MM.1S (cell line): ENCODE results near the gene CDCA5.
A peak's percentile ranks its signal among the peaks of the same experiment; 100 is the strongest.

Source experiments
- DNase-seq: peaks from one replicate; pipeline ENCODE4 v3.0.0-alpha.2; 2015
- H2AFZ ChIP-seq: fragments of 300-600 bp; sonication (generic); 2 replicates; pipeline ENCODE4 v1.6.0; 2016; ENCODE audit warnings: antibody characterized with exemption, low read length
- H3F3A ChIP-seq: fragments of 300-600 bp; sonication (generic); 2 replicates; pipeline ENCODE4 v1.6.1; 2016; ENCODE audit warnings: mild to moderate bottlenecking, antibody characterized with exemption, low read length, moderate library complexity, mixed read lengths; ENCODE audit not compliant: insufficient read depth
- H3K27ac ChIP-seq: fragments of 300-600 bp; sonication (generic); 2 replicates; pipeline ENCODE4 v1.5.1; 2016; ENCODE audit warnings: mild to moderate bottlenecking, low read length
- H3K27me3 ChIP-seq: fragments of 300-600 bp; sonication (generic); replicated peaks from 2 replicates; pipeline ENCODE4 v1.6.0; 2016; ENCODE audit warnings: low read length; ENCODE audit not compliant: insufficient read depth
- H3K36me3 ChIP-seq: fragments of 300-600 bp; sonication (generic); replicated peaks from 2 replicates; pipeline ENCODE4 v1.6.1; 2016; ENCODE audit warnings: mild to moderate bottlenecking, low read length, mixed read lengths; ENCODE audit not compliant: insufficient read depth
- H3K4me1 ChIP-seq: fragments of 300-600 bp; sonication (generic); 2 replicates; pipeline ENCODE4 v1.6.1; 2016; ENCODE audit warnings: low read length, mixed read lengths
- H3K4me2 ChIP-seq: fragments of 300-600 bp; sonication (generic); 2 replicates; pipeline ENCODE4 v1.6.0; 2016; ENCODE audit warnings: low read depth, low read length
- H3K4me3 ChIP-seq: fragments of 300-600 bp; sonication (generic); 2 replicates; pipeline ENCODE4 v1.5.1; 2016; ENCODE audit warnings: low read length, mixed read lengths
- H3K79me2 ChIP-seq: fragments of 300-600 bp; sonication (generic); 2 replicates; pipeline ENCODE4 v1.6.1; 2016; ENCODE audit warnings: mixed run types, low read length, mixed read lengths
- H3K9ac ChIP-seq: fragments of 300-600 bp; sonication (generic); 2 replicates; pipeline ENCODE4 v1.6.1; 2016; ENCODE audit warnings: low read length, mixed read lengths
- H3K9me2 ChIP-seq: fragments of 300-600 bp; sonication (generic); replicated peaks from 2 replicates; pipeline ENCODE4 v1.6.1; 2016; ENCODE audit warnings: mild to moderate bottlenecking, low read length, mixed read lengths; ENCODE audit not compliant: insufficient read depth
- H3K9me3 ChIP-seq: fragments of 300-600 bp; sonication (generic); replicated peaks from 2 replicates; pipeline ENCODE4 v1.6.1; 2016; ENCODE audit warnings: mild to moderate bottlenecking, low read length, mixed read lengths; ENCODE audit not compliant: insufficient read depth
- H4K20me1 ChIP-seq: fragments of 300-600 bp; sonication (generic); 2 replicates; pipeline ENCODE4 v1.6.1; 2016; ENCODE audit warnings: mild to moderate bottlenecking, low read length, moderate library complexity, mixed read lengths; ENCODE audit not compliant: insufficient read depth
- EZH2 ChIP-seq: fragments of 300-600 bp; sonication (generic); optimal IDR thresholded peaks from 2 replicates; pipeline ENCODE3; 2017; ENCODE audit warnings: low read depth, mild to moderate bottlenecking, antibody characterized with exemption, low read length, mixed read lengths
- EZH2phosphoT487 ChIP-seq: fragments of 300-600 bp; sonication (generic); IDR thresholded peaks from 2 replicates; pipeline ENCODE4 v1.6.1; 2018; ENCODE audit warnings: antibody characterized with exemption, low read length
- TF ChIP-seq, protein P1 (sequence below): fragments of 300-600 bp; sonication (generic); IDR thresholded peaks from 2 replicates; pipeline ENCODE4 v1.5.1; 2016; ENCODE audit warnings: antibody characterized with exemption, low read length, mixed read lengths

Gene CDCA5

DNA sequence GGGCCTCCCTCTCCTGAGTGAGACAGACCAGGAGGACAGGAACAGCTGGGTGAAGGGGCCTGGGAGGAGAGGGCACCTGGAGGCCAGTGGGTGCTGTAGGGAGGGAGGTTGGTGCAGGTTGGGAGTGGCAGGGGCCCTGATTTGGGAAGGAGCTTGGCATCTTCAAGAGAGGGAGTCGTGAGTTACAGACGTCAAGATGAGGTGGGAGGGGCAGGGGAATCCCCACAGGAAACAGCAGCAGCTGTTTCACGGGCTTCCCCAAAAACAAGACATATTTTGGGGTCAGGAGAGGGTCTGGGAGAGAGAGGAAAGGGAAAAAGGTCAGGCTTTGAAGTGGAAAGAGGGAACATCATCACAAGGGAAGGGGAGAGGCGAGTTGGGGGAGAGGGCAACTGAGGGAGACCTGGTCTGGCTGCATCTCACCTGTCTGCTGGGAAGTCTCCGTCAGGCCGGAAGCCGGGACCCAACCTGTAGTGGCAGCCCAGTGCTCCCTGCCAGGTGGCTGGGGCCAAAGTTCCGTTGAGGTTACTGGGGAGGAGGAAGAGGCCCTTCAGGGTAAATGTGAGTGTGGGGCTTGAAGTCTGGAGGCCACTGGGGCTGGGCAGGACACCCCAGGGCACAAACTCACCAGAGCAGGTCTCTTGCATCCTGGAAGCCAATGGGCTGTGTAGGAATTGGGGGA is 29.9 kb downstream of the CDCA5 start:
- TF ChIP-seq, protein P1, sequence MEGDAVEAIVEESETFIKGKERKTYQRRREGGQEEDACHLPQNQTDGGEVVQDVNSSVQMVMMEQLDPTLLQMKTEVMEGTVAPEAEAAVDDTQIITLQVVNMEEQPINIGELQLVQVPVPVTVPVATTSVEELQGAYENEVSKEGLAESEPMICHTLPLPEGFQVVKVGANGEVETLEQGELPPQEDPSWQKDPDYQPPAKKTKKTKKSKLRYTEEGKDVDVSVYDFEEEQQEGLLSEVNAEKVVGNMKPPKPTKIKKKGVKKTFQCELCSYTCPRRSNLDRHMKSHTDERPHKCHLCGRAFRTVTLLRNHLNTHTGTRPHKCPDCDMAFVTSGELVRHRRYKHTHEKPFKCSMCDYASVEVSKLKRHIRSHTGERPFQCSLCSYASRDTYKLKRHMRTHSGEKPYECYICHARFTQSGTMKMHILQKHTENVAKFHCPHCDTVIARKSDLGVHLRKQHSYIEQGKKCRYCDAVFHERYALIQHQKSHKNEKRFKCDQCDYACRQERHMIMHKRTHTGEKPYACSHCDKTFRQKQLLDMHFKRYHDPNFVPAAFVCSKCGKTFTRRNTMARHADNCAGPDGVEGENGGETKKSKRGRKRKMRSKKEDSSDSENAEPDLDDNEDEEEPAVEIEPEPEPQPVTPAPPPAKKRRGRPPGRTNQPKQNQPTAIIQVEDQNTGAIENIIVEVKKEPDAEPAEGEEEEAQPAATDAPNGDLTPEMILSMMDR: no peak
- no peak for TF ChIP-seq EZH2phosphoT487
- no peak for TF ChIP-seq EZH2

GRCh38 chr11:65051398-65051858 is 32.4 kb downstream of the CDCA5 start:
- peaks cover 13% of the 10 kb centered on the region for H3F3A ChIP-seq
- no peak overlapping the region for H3K9ac ChIP-seq
- DNase-seq: no peak
- H4K20me1 ChIP-seq: no peaks in the 10 kb centered on the region
- peak overlapping the region; percentile 41; the same call in 1 of the 2 replicates for H3K4me2 ChIP-seq
- no peaks in the 10 kb centered on the region for H3K79me2 ChIP-seq
- no peaks in the 10 kb centered on the region for H3K9me2 ChIP-seq
- H3K27me3 ChIP-seq: no peaks in the 10 kb centered on the region
- TF ChIP-seq EZH2phosphoT487: no peak
- TF ChIP-seq, protein P1: no peak
- peaks cover 22% of the 10 kb centered on the region for H3K4me1 ChIP-seq
- H3K27ac ChIP-seq: peak overlapping the region; percentile 22; the same call in 1 of the 2 replicates
- H2AFZ ChIP-seq: no peak overlapping the region
- H3K36me3 ChIP-seq: no peaks in the 10 kb centered on the region
- H3K4me3 ChIP-seq: no peak overlapping the region
- no peaks in the 10 kb centered on the region for H3K9me3 ChIP-seq

More for the DNA sequence above, 29.9 kb downstream of the CDCA5 start:
- Histone ChIP-seq H3K9ac (no peak overlapping the region), H3K9me3 (no peaks in the 10 kb centered on the region), H3K9me2 (no peaks in the 10 kb centered on the region), H3F3A (peaks cover 12% of the 10 kb centered on the region), H2AFZ (no peak overlapping the region), H4K20me1 (no peaks in the 10 kb centered on the region), H3K4me3 (no peak overlapping the region), H3K27me3 (no peaks in the 10 kb centered on the region), H3K4me2 (peak overlapping the region; percentile 7; the same call in 1 of the 2 replicates), H3K4me1 (peaks cover 22% of the 10 kb centered on the region), H3K79me2 (no peaks in the 10 kb centered on the region), H3K36me3 (no peaks in the 10 kb centered on the region), H3K27ac (no peak overlapping the region)
- DNase-seq: no peak

DNA sequence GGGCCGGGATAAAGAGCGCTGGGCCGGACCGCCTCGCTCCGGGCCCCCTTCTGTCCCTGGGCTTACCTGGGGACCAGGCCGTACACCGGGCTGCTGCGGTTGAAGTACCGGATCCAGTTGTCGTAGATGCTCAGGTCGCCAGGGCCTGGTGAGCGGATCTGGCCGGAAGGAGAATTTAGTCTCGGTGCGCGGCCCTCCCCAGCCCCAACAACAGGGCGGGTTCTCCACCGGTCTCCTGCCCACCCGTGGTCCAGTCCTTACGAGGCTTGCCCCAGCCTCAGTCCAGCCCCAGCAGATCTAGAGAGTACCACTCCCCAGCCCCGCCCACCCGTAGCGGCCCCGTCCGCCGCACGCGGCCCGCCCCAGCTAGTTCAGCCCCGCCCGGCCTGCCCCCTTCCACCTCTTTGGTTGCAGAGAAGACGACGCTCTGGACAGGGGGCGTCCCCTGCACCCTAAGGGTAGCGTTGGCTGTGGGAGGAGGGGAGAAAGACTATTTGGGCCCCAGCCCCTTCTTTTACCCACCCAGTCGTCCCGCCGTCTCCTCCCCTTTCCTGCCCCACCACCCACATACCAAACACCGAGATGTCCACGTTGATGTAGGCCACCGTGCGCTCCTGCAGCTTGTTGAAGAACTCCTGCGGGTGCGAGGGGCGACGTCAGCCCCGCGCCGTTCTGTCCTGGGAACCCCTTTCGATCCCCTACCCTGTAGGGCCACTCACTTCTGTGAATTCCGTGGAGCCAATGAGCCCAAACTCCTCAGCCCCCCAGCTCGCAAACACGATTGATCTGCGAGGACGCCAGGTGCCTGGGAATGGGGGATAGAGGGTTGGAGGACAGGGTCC is 36.0 kb downstream of the CDCA5 start:
- peaks cover 30% of the 10 kb centered on the region for H3K79me2 ChIP-seq
- no peak for DNase-seq
- no peak overlapping the region for H3K9ac ChIP-seq
- H3K9me2 ChIP-seq: no peaks in the 10 kb centered on the region
- TF ChIP-seq EZH2phosphoT487 (no peak), EZH2 (no peak)
- TF ChIP-seq, protein P1: no peak
- H4K20me1 ChIP-seq: no peaks in the 10 kb centered on the region
- H3F3A ChIP-seq: peaks cover 8% of the 10 kb centered on the region
- no peak overlapping the region for H3K4me2 ChIP-seq
- no peak overlapping the region for H3K4me3 ChIP-seq
- no peaks in the 10 kb centered on the region for H3K9me3 ChIP-seq
- H2AFZ ChIP-seq: no peak overlapping the region
- no peaks in the 10 kb centered on the region for H3K27me3 ChIP-seq
- H3K36me3 ChIP-seq: no peaks in the 10 kb centered on the region
- H3K27ac ChIP-seq: no peak overlapping the region
- peaks cover 8% of the 10 kb centered on the region for H3K4me1 ChIP-seq
